Measurements from ENCODE around the gene UTP11.

The UTP11 gene

GRCh38 chr1:38003261-38004250 lies 9.0 kb upstream of the UTP11 start:
- no peak for FAIRE-seq

- no peak for FAIRE-seq
Measured at GRCh38 chr1:38004284-38005108, 8.0 kb upstream of the UTP11 start.

DNA sequence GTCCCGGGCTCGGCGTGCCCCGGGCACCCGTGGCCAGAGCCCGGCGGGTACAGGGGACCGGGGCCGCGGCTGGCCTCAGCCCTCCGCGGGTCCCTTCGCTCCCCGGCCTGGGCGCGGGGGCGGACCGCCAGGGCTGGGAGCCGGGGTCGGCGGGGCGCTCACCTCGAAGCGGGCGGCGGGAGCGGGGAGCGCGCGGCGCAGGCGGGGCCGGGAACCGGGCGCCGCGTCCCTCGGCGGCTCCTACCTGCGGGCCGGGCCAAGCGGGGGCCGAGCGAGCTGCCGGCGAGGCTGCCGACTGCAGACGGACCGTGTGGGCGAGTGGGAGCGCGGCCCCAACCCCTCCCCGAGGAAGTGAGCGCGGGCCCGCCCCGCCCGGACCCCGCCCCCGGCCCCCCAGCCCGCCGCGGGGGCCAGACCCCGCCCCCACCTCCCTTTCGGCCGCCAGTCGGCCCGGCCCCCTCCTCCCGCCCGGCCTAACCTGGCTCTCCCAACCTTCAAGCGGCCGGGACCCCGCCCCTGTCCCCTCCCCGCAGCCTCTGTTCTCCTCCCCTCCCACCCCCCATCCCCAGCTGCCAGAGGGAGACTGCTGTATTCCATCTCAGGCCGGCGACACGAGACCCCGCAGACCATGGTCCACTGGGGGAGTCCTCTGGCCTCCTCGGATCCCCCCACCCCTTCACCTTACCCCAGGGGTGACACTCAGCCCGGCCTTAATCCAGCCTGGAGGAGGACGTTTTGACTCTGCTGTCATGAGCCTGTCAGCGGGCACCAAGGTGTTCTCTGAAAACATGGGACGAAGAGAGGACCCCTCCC lies 7.1 kb upstream of the UTP11 start, which contains the start of gene FHL3:
Gene FHL3 (minus strand): TSS at position 320 of the 813 bp plus-strand sequence. CDS start 6,102 bp downstream, outside the sequence.
- FAIRE-seq = no peak

- FAIRE-seq = no peak
Measured at GRCh38 chr1:38006008-38006828, 6.3 kb upstream of the UTP11 start.

- FAIRE-seq = no peak
Measured at GRCh38 chr1:38009088-38009840, 3.3 kb upstream of the UTP11 start.

- no peak for FAIRE-seq
Measured at GRCh38 chr1:38009841-38010180, 2.7 kb upstream of the UTP11 start.

DNA sequence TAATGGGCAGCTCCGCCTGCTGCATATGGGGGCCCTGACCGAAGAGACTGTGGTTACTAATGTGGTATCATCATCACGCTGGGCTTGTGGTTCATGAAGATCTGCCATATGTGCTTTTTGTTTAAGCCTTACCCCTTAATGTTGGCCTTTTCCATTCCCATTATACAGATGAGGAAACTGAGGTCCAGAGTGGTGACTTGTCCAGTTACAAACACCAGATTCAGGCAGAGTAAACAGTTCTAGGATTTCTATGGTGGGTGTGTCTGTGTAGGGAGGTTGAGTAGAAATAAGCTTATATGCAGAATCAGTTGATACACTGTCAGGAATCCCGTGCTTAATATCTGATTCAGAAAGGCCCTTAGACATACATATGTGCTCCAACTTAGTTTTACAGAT lies 691 bp downstream of the UTP11 start:
- FAIRE-seq = no peak

- FAIRE-seq = no peak
Measured at GRCh38 chr1:38014171-38014570, 1.6 kb downstream of the UTP11 start.

DNA sequence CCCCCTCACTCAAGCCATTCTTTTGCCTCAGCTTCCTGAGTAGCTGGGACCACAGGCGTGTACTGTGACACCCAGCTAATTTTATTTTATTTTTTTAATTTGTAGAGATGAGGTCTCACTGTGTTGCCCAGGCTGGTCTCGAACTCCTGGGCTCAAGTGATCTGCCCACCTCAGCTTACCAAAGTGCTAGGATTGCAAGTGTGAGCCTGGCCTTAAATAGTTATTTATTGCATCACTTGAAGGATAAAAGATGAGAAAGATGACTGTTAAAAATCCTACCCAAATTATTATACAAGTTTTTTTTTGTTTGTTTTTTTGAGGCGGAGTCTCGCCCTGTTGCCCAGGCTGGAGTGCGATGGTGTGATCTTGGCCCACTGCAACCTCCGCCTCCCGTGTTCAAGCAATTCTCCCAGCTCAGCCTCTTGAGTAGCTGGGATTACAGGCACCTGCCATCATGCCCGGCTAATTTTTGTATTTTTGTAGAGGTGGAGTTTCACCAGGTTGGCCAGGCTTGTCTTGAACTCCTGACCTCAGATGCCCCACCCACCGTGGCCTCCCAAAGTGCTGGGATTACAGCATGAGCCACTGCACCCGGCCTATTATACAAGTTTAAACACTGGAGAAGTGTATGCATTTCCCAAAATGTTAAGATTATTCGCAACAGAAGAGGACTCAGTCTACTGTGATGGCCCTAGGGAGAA lies 2.3 kb downstream of the UTP11 start:
- FAIRE-seq = no peak

DNA sequence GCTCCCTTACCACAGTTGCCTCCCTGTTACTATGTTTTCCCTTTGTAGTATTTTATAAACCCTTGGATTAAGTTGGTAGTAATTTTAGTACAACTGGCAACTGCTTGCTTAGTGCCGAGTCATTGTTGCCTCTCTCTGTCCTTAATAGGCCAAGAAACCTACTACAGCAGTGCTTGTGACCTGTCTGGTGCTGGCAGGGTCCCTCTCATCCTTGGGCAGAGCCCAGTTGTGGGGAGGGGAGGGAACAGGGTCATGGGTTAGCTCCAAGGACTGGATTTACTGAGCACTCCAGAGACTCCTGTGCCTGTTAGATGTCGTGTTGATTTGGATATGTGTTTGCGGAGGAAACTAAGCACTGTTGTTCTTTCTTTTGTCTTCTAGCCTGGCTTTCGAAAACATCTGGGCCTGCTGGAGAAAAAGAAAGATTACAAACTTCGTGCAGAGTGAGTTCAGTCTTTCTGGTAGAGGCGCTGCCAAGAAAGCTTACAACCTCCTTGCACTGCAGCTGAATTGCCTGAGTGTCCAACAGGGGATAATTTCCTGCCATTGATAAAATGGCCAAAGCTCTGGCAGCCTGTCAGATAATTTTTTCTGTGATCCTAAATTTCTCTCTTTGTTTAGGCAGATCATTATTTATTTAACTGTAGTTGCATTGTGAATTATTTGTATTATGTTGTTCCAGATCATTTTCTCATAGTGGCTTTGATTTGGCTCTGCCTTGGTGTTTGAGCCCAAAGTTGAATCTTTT lies 3.6 kb downstream of the UTP11 start:
- FAIRE-seq = no peak

DNA sequence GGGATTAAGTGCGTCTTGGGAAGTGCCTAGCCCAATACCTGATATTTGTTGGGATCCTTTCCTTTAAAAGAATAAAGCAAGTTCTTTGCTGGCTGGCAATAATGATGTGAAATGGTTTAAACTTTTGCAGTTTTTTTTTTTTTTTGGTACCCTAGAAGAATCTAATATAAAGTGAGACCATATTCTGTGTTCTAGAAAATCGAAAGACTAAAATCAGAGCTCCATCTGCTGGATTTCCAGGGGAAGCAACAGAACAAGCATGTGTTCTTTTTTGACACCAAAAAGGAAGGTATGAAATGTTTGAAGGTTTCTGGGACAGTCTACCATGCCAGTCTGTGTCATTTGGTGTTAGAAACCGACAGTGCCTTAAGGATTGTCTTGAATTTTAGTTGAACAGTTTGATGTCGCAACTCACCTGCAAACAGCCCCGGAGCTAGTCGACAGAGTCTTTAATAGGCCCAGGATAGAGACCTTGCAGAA lies 6.4 kb downstream of the UTP11 start:
- FAIRE-seq = no peak

DNA sequence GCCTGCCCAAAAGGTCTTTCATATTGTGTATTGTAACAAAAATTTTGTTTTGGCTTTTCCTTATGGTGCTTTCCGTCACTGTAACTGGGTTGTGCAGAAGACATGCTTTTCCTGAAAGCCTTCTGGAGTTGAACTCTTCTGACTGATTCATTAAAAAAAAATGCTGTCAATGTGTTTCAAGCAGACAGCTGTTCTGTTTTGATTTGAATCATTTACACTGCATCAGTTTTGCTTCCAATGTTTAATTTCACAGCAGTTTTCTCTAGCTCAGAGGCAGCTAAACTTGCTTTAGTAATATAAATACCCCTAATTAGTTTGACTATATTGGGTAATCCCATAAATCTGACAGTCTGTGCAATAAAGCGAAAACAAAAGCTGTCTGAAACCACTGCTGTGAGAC lies 7.9 kb downstream of the UTP11 start:
- no peak for FAIRE-seq

GRCh38 chr1:38021969-38022368 lies 9.4 kb downstream of the UTP11 start:
- FAIRE-seq = no peak

- no peak for FAIRE-seq
Measured at GRCh38 chr1:38022810-38023209, 10.3 kb downstream of the UTP11 start.

GRCh38 chr1:38025233-38025632 lies 12.7 kb downstream of the UTP11 start:
- FAIRE-seq = no peak

DNA sequence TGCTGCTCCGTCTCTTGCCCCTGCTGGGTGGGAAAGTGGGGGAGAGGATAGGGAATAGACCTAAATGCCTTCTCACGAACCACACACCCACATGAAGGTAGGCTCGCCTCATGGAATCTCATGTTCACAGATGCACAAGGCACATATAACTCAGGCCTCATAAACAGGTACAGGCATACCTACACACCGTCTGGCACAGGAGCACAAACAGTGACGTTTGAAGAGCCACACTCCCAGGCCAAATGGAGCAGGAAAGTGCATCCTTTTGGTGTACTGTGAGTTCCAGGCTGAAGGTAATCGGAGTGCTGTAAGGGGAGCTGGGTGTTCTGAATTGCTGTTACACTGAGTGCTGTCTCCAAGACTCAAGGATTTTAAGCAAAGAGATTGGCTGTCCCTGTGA lies 13.1 kb downstream of the UTP11 start:
- FAIRE-seq = no peak

GRCh38 chr1:38026592-38027200 lies 14.2 kb downstream of the UTP11 start:
- FAIRE-seq = no peak

GRCh38 chr1:38027201-38028104 lies 14.9 kb downstream of the UTP11 start:
- no peak for FAIRE-seq
